Mesodermal cell (in vitro differentiated cells): ENCODE data around the gene C1orf198.

Experiments used
- H3K27ac ChIP-seq: 2 replicates; pipeline ENCODE4 v1.7.0; 2013; ENCODE audit warnings: mild to moderate bottlenecking, low read depth, low read length, moderate library complexity; ENCODE audit not compliant: severe bottlenecking
- H3K36me3 ChIP-seq: 2 replicates; pipeline ENCODE4 v1.7.1; 2013; ENCODE audit warnings: mild to moderate bottlenecking, low read length, moderate library complexity; ENCODE audit not compliant: control insufficient read depth, insufficient read depth
- H3K4me1 ChIP-seq: one replicate; pipeline ENCODE4 v1.7.1; 2013; ENCODE audit warnings: mild to moderate bottlenecking, low read length; ENCODE audit not compliant: insufficient read depth, control insufficient read depth, poor library complexity, severe bottlenecking
- H3K4me3 ChIP-seq: 2 replicates; pipeline ENCODE4 v1.7.0; 2013; ENCODE audit warnings: low read length, control low read depth, mild to moderate bottlenecking; ENCODE audit not compliant: insufficient read depth, poor library complexity, severe bottlenecking; ENCODE audit errors: extremely low read depth
- H3K9me3 ChIP-seq: 2 replicates; pipeline ENCODE4 v1.7.1; 2013; ENCODE audit warnings: mild to moderate bottlenecking, low read length, moderate library complexity; ENCODE audit not compliant: control insufficient read depth
- WGBS, 2 experiments: methylation state at CpG; one replicate each; pipeline ENCODE4 v1.1.5; 2013; ENCODE audit warnings: missing lambda C conversion rate in 2 of 2; ENCODE audit not compliant: insufficient coverage in 2 of 2; 5-methylcytosine and 5-hydroxymethylcytosine counted together

Gene C1orf198

DNA sequence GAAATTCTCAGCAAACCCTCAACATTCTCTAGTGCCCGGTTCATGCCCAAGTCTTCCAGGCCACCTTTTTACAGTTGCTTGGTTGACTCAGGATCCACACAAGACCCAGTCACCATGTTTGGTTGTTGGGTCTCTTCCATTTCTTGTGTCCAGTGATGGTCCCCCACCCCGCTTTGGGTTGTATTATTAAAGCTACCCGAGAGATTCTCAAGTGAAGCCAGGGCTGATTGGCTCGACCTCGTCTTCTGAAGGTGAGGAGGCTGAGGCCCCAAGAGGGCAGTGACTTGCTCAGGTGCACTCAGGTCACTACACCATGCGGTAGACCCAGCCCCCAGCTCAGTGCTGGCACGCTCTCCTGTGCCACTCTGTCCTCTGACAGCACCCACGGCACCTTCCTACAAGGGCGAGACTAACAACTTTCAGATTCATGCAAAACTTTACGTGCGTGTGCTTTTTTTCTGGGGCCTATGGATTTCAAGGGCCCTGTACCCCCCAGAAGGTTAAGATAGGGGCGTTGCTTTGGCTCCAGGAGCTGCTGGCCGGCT, 70.9 kb downstream of the C1orf198 start:
- Histone ChIP-seq H3K36me3 (no peaks in the 10 kb centered on the region), H3K4me1 (no peaks in the 10 kb centered on the region), H3K27ac (no peak overlapping the region), H3K4me3 (no peak overlapping the region), H3K9me3 (no peaks in the 10 kb centered on the region)
- 78 to 92% methylated on average over 11 to 13 of the region's 13 CpGs for WGBS, 2 experiments

DNA sequence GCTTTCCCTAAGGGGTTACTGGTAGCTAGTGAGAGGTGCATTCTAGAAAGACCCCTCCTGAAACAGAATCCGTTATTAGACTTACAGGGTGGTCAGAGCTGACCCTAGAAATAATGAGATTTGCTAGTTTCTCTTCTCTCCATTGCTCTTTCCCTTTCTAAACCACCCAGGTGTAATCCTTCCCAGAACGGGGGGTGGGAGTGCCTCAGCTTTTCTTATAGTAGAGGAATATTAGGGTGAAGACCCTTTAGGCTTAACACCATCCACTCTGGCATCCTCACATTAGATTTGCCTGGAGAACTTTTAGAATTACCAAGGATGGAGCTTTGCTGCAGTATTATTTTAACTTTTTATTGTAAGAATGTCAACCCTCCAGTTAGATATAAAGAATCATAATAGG, 71.7 kb downstream of the C1orf198 start:
- no peak overlapping the region for H3K4me3 ChIP-seq
- H3K36me3 ChIP-seq: no peaks in the 10 kb centered on the region
- no peak overlapping the region for H3K27ac ChIP-seq
- WGBS, 2 experiments: 80 to 100% methylated on average over 1 of the region's 2 CpGs
- H3K9me3 ChIP-seq: no peaks in the 10 kb centered on the region
- H3K4me1 ChIP-seq: no peaks in the 10 kb centered on the region

DNA sequence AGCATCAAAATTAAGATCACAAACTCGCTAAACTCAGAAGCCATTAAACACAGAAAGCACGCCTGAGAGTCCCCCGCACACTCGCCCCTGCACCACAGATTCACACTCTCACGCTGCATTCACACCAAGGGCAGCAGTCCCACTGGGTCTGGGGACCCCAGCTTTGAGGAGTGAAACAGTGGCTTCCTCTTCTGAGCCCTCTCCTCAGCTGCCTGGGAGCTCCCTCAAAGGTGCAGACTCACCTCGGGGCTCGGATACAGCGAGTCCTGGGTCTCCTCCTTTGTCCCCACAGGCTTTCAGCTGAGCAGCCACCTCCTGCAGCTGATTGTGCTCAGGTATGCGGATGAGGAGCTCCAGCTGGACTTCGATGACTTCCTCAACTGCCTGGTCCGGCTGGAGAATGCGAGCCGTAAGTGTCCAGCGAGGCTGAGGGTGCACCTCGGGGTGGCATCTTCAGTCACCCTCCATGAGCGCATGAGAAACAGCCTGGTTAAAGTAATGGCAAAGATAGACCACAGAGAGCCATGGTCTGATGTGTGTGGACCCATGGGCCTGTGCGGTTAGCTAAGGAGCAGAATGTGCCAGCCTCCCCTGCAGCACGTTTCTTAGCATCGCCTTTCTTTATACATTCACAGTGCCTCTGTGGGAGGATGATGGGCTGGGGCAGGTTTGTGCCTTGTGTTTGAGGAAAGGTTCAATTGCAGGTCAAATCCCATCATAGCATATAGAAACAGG, 73.3 kb downstream of the C1orf198 start:
- H3K4me3 ChIP-seq: no peak overlapping the region
- H3K4me1 ChIP-seq: no peaks in the 10 kb centered on the region
- H3K9me3 ChIP-seq: no peaks in the 10 kb centered on the region
- no peaks in the 10 kb centered on the region for H3K36me3 ChIP-seq
- WGBS, 2 experiments: 85 to 92% methylated on average over 17 of the region's 19 CpGs
- no peak overlapping the region for H3K27ac ChIP-seq

DNA sequence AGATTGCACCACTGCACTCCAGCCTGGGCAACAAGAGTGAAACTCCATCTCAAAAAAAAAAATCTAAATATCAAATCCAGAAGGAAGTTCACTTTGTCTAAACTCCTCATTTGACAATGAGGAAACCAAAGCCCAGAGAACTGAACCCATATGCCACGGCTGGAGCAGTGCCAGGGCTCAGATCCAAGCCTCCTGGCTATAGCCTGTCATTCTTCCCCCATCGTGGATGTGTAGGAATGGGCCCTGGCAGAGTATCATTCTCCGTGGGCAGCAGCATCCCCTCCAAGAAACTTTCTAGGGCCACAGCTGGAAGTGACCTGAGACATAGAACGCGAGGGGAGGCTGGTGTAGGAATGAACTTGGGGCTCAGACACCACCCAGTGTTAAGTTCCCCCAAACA, 73.9 kb downstream of the C1orf198 start:
- no peaks in the 10 kb centered on the region for H3K4me1 ChIP-seq
- H3K27ac ChIP-seq: no peak overlapping the region
- H3K36me3 ChIP-seq: no peaks in the 10 kb centered on the region
- no peaks in the 10 kb centered on the region for H3K9me3 ChIP-seq
- 82 to 91% methylated on average over 1 to 5 of the region's 5 CpGs for WGBS, 2 experiments
- H3K4me3 ChIP-seq: no peak overlapping the region

GRCh38 chr1:230793463-230793745, 74.9 kb downstream of the C1orf198 start:
- Histone ChIP-seq H3K27ac (no peak overlapping the region), H3K4me1 (no peaks in the 10 kb centered on the region), H3K9me3 (no peaks in the 10 kb centered on the region), H3K4me3 (no peak overlapping the region), H3K36me3 (no peaks in the 10 kb centered on the region)
- 95 to 98% methylated on average over 7 to 8 of the region's 9 CpGs for WGBS, 2 experiments

GRCh38 chr1:230792691-230793462, 75.4 kb downstream of the C1orf198 start:
- no peaks in the 10 kb centered on the region for H3K36me3 ChIP-seq
- no peak overlapping the region for H3K27ac ChIP-seq
- H3K4me3 ChIP-seq: no peak overlapping the region
- H3K9me3 ChIP-seq: no peaks in the 10 kb centered on the region
- no peaks in the 10 kb centered on the region for H3K4me1 ChIP-seq
- 86 to 92% methylated on average over 13 of the region's 13 CpGs for WGBS, 2 experiments

- Histone ChIP-seq H3K36me3 (no peaks in the 10 kb centered on the region), H3K9me3 (no peaks in the 10 kb centered on the region), H3K27ac (no peak overlapping the region), H3K4me3 (no peak overlapping the region), H3K4me1 (no peaks in the 10 kb centered on the region)
- 90 to 96% methylated on average over 3 to 4 of the region's 5 CpGs for WGBS, 2 experiments
Measured at GRCh38 chr1:230791986-230792564, 76.2 kb downstream of the C1orf198 start.

DNA sequence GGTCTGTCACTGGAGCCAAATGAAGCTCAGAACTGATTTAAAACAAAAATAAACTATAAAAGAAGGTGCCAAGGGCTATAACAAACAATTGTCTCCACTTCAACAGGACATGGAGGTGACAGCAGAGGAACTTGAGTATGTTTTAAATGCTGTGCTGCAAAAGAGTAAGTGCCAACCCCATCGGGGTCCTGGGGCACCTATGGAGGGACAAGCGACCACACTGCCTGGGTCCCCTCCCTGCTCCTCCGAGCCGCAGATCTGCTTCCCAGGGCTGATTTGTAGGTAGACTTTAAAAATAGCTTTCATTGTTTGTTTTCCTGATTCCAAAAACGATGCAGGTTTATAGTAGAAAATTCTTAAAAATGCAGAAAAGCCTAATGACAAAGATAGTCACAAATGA, 78.3 kb downstream of the C1orf198 start:
- 98% methylated on average over 4 of the region's 5 CpGs; no CpG with 5 or more reads in 1 of the 2 experiments for WGBS, 2 experiments
- Histone ChIP-seq H3K36me3 (no peaks in the 10 kb centered on the region), H3K9me3 (no peaks in the 10 kb centered on the region), H3K4me1 (no peaks in the 10 kb centered on the region), H3K4me3 (no peak overlapping the region), H3K27ac (no peak overlapping the region)

DNA sequence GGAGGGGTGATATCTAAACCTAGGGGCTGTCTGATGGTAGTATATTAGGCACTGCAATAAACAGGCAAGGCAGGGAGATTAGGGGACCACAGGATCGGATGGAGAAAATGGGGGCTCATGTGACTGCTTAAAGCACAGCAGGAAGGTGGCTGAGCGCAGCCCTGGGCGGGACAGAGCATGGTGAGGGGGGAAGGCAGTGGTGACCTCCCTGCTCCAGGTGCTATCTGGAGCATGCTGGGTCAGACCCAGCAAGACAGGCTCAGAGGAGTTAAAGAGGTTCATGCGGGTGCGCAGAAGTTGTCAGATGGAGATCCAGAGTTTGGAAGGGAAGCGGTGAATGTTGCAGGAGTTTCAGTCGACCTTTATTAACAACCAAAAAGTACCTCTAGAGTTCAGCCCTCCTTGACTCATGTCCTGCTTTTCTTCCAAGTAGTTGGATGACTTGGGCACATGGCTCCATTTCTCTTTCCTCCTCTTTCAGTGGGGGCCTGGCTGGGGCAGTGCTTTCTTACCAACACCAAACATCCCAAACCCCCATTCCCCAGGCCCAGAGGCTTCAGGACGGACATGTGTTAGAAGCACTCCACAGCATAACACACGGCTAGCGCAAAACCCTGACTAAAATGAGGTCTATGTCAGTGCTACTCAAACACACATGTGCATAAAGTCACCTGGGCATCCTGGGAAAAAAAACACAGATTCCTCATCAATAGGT, 79.6 kb downstream of the C1orf198 start:
- 85 to 98% methylated on average over 6 to 8 of the region's 10 CpGs for WGBS, 2 experiments
- no peaks in the 10 kb centered on the region for H3K9me3 ChIP-seq
- H3K4me1 ChIP-seq: no peaks in the 10 kb centered on the region
- no peaks in the 10 kb centered on the region for H3K36me3 ChIP-seq
- H3K27ac ChIP-seq: no peak overlapping the region
- H3K4me3 ChIP-seq: no peak overlapping the region

DNA sequence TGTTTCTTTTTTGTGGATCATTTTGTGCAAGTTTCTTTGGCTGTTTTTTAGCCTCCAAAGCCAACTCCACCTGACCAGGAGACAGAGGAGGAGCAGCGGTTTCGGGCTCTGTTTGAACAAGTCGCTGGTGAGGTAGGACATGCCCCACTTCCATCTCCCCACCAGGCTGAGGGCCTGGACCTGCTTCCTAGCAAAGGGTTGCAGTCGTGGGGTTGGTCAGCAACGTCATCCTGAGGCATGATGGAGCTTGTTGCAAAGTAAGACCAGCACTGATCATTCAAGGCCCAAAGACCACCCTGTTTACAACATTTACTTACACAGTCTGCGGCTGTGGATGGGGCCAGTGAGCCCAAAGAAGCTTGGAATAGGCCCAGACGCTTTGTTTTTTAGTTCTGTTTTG, 80.8 kb downstream of the C1orf198 start:
- H3K27ac ChIP-seq: no peak overlapping the region
- H3K9me3 ChIP-seq: no peaks in the 10 kb centered on the region
- H3K4me3 ChIP-seq: no peak overlapping the region
- 79 to 100% methylated on average over 2 to 5 of the region's 7 CpGs for WGBS, 2 experiments
- no peaks in the 10 kb centered on the region for H3K36me3 ChIP-seq
- no peaks in the 10 kb centered on the region for H3K4me1 ChIP-seq
